Sigmoid colon (tissue), 3 donors: ENCODE measurements around the gene SCGN.

Source experiments
- CTCF ChIP-seq, 4 experiments: fragments of 450-650 bp in 3 of 4; fragments of 200-600 bp in 1 of 4; IDR thresholded peaks; one replicate each; pipeline ENCODE4 v1.5.1; 2016 to 2019; ENCODE audit warnings: antibody characterized with exemption in 4 of 4, mild to moderate bottlenecking in 3 of 4, moderate library complexity in 2 of 4
- POLR2A ChIP-seq, 2 donors: fragments of 450-650 bp; IDR thresholded peaks; one replicate each; pipeline ENCODE4 v1.6.1; 2016; ENCODE audit warnings: antibody characterized with exemption in 2 of 2, mild to moderate bottlenecking in 2 of 2, moderate library complexity in 2 of 2

- TF ChIP-seq CTCF (IDR thresholded peaks at IDR 0.05) (no peak), POLR2A (IDR thresholded peaks at IDR 0.05) (no peak)
These were observed 93.8 kb downstream of the SCGN start for GRCh38 chr6:25745836-25746235.
